ENCODE data around the gene LRRC63. TPM values are rescaled to one million over a fixed set of nuclear protein-coding genes. Genes with fewer than 3 reads are reported as not detected.

The LRRC63 gene
- total RNA-seq, 1 experiment from 2014 or later, result 0.82 TPM

DNA sequence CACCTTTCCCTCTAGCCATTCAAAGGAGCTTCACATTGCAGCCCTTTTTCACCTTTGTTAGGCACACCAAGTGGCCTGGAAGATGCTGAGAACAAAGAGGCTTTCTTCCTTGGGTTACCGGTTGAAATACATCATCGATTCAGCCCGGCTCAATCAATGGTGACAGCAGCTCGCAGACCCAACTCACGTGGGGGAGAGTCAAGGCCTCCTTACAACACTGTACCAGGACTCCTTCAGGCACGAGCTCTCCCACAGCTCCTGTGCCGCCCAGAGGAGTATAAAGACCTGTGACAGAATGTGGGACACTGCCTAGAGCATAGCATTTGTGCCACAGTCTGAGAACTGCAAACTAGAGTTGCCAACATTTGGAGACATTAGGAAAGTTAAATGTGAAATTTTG is 3.9 kb upstream of the LRRC63 start:
- Histone ChIP-seq H3K9me3 (ENCODE audit: low read depth, low read length, poor library complexity, severe bottlenecking) (no peaks in the 10 kb centered on the region), H3K27ac (ENCODE audit: low read depth, low read length, poor library complexity, severe bottlenecking) (no peak overlapping the region), H3K4me3 (ENCODE audit: low read depth, low read length, poor library complexity, severe bottlenecking) (no peak overlapping the region), H3K36me3 (ENCODE audit: insufficient read depth, low read length, poor library complexity, severe bottlenecking) (no peaks in the 10 kb centered on the region), H3K4me1 (ENCODE audit: insufficient read depth, low read length, poor library complexity, severe bottlenecking) (peaks cover 17% of the 10 kb centered on the region), H3K27me3 (replicated peaks; ENCODE audit: insufficient read depth, low read depth, low read length, poor library complexity) (no peaks in the 10 kb centered on the region)
- BruUV-seq (replicated peaks), result no TSS peak
- ChIA-PET CTCF (no interaction called here), POLR2A (ENCODE audit: low non-redundant PET) (interaction anchor here (0.6 kb wide), 1 partner anchor 9 kb away, joined by 3 read pairs; no protein-coding TSS in a partner anchor)
- DNase-seq (ENCODE audit: low spot score), result no peak
- TF ChIP-seq, protein P1, sequence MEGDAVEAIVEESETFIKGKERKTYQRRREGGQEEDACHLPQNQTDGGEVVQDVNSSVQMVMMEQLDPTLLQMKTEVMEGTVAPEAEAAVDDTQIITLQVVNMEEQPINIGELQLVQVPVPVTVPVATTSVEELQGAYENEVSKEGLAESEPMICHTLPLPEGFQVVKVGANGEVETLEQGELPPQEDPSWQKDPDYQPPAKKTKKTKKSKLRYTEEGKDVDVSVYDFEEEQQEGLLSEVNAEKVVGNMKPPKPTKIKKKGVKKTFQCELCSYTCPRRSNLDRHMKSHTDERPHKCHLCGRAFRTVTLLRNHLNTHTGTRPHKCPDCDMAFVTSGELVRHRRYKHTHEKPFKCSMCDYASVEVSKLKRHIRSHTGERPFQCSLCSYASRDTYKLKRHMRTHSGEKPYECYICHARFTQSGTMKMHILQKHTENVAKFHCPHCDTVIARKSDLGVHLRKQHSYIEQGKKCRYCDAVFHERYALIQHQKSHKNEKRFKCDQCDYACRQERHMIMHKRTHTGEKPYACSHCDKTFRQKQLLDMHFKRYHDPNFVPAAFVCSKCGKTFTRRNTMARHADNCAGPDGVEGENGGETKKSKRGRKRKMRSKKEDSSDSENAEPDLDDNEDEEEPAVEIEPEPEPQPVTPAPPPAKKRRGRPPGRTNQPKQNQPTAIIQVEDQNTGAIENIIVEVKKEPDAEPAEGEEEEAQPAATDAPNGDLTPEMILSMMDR (conservative IDR thresholded peaks at IDR 0.05; ENCODE audit: low read depth, low read length), result no peak
- TF ChIP-seq EZH2 (IDR thresholded peaks at IDR 0.05; ENCODE audit: borderline replicate concordance, low read depth, low read length, poor library complexity, severe bottlenecking), result no peak
- intact Hi-C loops (cut with micrococcal nuclease; ENCODE audit: unreplicated experiment), result no loop called here

DNA sequence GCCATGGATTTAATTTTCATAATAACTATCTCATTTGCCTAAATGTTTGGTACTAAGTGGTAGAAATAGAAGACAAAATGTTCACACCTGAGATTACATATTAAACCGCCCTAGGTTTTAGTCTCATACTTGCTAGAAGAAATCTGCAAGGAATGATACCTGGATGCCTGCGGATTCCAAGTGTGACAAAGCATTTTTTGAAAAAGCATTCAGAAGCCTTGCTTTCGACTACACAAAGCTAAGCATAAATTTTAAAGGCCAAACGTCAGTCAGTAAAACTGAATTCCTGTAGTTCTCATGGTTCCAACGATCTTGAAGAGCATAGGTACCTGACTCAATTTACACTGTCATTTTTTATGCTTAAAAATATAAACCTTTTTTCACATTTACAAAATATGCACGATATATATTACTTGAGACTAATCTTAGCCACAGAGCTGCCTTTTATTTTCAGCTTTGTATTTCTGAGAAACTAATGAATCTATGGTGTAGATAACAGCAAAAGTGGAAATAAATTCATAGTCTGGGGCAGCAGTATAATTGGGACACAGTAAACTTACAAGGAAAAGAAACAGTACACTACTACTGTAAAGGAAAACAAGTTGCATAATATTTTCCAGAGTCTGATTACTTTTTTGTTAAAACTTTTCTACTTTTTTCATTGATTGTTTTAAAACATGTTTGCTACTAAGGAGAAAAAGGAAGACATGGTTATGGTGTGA is 1.2 kb upstream of the LRRC63 start:
- H3K4me1 ChIP-seq (ENCODE audit: insufficient read depth, low read length, poor library complexity, severe bottlenecking), result peaks cover 16% of the 10 kb centered on the region

DNA sequence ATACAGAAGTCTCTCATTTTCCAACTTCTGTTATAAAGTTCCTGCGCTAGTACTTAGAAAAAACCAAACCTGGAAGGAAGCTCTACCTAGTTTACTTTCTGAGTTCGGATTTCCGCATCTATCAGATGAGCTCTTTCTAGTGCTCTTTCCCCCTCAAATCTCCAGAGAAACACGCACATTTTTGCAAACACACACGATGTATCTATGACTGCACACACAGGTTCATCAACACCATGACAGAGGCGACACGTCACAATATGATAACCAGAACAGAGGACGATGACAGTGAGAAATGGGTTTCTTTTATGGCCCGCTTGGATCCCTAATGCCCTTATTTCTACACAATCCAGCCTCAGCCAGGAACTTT is 629 bp upstream of the LRRC63 start:
- ChIA-PET CTCF (no interaction called here), POLR2A (ENCODE audit: low non-redundant PET) (no interaction called here)
- BruUV-seq (replicated peaks), result TSS peak; percentile 48
- intact Hi-C loops (cut with micrococcal nuclease; ENCODE audit: unreplicated experiment), result no loop called here
- Histone ChIP-seq H3K4me3 (ENCODE audit: low read depth, low read length, poor library complexity, severe bottlenecking) (peak overlapping the region; percentile 49), H3K27ac (ENCODE audit: low read depth, low read length, poor library complexity, severe bottlenecking) (peak overlapping the region; percentile 34), H3K36me3 (ENCODE audit: insufficient read depth, low read length, poor library complexity, severe bottlenecking) (no peaks in the 10 kb centered on the region), H3K4me1 (ENCODE audit: insufficient read depth, low read length, poor library complexity, severe bottlenecking) (peaks cover 16% of the 10 kb centered on the region), H3K27me3 (replicated peaks; ENCODE audit: insufficient read depth, low read depth, low read length, poor library complexity) (no peaks in the 10 kb centered on the region), H3K9me3 (ENCODE audit: low read depth, low read length, poor library complexity, severe bottlenecking) (no peaks in the 10 kb centered on the region)
- TF ChIP-seq, protein P1 (conservative IDR thresholded peaks at IDR 0.05; ENCODE audit: low read depth, low read length), result no peak
- no peak for TF ChIP-seq EZH2 (IDR thresholded peaks at IDR 0.05; ENCODE audit: borderline replicate concordance, low read depth, low read length, poor library complexity, severe bottlenecking)
- DNase-seq (ENCODE audit: low spot score), result peak; percentile 67

More for the DNA sequence above, 1.2 kb upstream of the LRRC63 start:
- Histone ChIP-seq H3K9me3 (ENCODE audit: low read depth, low read length, poor library complexity, severe bottlenecking) (no peaks in the 10 kb centered on the region), H3K27ac (ENCODE audit: low read depth, low read length, poor library complexity, severe bottlenecking) (peak overlapping the region; percentile 34), H3K4me3 (ENCODE audit: low read depth, low read length, poor library complexity, severe bottlenecking) (peak overlapping the region; percentile 49), H3K27me3 (replicated peaks; ENCODE audit: insufficient read depth, low read depth, low read length, poor library complexity) (no peaks in the 10 kb centered on the region), H3K36me3 (ENCODE audit: insufficient read depth, low read length, poor library complexity, severe bottlenecking) (no peaks in the 10 kb centered on the region)
- BruUV-seq (replicated peaks), result no TSS peak
- intact Hi-C loops (cut with micrococcal nuclease; ENCODE audit: unreplicated experiment), result no loop called here
- TF ChIP-seq, protein P1 (conservative IDR thresholded peaks at IDR 0.05; ENCODE audit: low read depth, low read length), result no peak
- TF ChIP-seq EZH2 (IDR thresholded peaks at IDR 0.05; ENCODE audit: borderline replicate concordance, low read depth, low read length, poor library complexity, severe bottlenecking), result no peak
- ChIA-PET POLR2A (ENCODE audit: low non-redundant PET) (no interaction called here), CTCF (no interaction called here)
- no peak for DNase-seq (ENCODE audit: low spot score)

Measured in A673 (cell line).